HPDE6-E6E7 (cell line): Measurements from ENCODE around the gene PHF21A.
"Not testable (repeated sequence)": the region's sequence is repeated elsewhere in the genome, so short reads cannot be mapped to it uniquely, and the experiment has no call there.

ENCODE experiments used
- DNase-seq: peaks from one replicate; pipeline ENCODE4 v3.0.0; 2011; ENCODE audit warnings: missing footprints; ENCODE audit errors: extremely low spot score

The PHF21A gene

GRCh38 chr11:46036009-46036408, 85.2 kb downstream of the PHF21A start:
- DNase-seq: no peak

- no peak for DNase-seq
These were observed 87.2 kb downstream of the PHF21A start for GRCh38 chr11:46034041-46034440.

- no peak for DNase-seq
These were observed 94.5 kb downstream of the PHF21A start for GRCh38 chr11:46026606-46027293.

DNA sequence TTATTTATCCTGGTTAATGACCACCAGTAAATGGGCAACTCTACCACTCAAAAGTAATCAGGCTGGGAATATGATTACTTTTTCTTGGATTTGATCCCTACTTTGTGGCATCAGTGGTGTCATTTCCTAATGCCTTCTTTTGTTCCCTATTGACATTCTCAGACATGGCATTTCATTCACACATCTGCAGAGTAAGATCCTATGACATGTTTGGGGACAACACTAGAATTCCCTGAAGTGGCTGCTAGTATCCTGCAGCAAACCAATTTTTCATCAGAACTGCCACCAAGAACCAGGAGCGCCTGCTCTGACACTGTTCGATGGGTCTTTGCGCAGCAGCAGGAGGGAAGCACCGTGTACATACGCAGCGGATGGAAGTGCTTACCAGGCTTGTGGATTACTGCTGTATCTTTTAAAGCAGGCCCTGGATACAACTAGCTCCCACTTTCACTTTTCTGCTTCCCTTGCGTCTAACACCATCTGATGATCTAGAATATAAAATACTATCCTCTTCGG, 101.1 kb downstream of the PHF21A start:
- DNase-seq: no peak

- no peak for DNase-seq
These were observed 102.6 kb downstream of the PHF21A start for GRCh38 chr11:46018651-46019050.

- no peak for DNase-seq
These were observed 103.9 kb downstream of the PHF21A start for GRCh38 chr11:46017341-46017740.

- DNase-seq: no peak
These were observed 105.3 kb downstream of the PHF21A start for GRCh38 chr11:46015941-46016340.

- not testable (repeated sequence) for DNase-seq
These were observed 107.1 kb downstream of the PHF21A start for GRCh38 chr11:46014168-46014567.

GRCh38 chr11:46012185-46012584, 109.1 kb downstream of the PHF21A start:
- no peak for DNase-seq

DNA sequence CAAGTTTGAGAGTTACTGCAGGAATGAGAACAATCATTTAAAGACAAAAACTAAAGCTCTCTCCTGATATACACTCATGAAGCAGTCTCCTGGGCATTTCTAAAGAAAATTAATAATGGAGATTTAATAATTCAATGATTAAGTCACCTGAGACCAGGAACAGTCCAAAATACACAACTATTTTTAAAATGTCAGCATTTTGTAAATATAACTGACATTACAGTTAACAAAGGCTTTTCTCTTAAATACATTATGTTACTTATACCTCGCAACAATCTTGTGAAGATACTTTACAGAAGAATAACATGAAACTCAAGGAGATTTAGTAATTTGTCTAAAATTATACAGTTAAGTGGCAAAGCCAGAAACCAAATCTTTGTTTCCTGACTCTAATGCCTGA, 111.2 kb downstream of the PHF21A start:
- DNase-seq: no peak

- DNase-seq: no peak
These were observed 111.6 kb downstream of the PHF21A start for GRCh38 chr11:46009647-46010046.

GRCh38 chr11:46006418-46007070, 114.7 kb downstream of the PHF21A start:
- peak; percentile 50 for DNase-seq

GRCh38 chr11:46003572-46003971, 117.7 kb downstream of the PHF21A start:
- DNase-seq: no peak

DNA sequence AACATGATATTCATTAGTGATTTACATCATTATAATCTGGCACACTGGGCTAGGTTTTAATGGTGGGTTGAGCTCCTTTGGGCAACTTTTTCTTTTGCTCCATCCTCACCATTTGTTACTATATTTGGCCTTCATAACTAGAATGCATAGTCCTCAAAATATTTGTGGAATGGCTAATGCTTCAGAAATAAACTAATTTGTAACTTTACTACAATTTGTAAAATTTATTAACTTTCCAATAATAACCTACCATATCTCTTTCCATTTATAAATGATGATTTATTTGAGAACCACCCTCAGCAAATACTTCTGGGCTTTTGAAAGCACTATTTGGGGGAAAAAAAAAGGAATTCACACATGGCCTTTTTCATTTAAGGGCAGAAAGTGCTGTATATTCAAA, 119.1 kb downstream of the PHF21A start:
- no peak for DNase-seq

DNA sequence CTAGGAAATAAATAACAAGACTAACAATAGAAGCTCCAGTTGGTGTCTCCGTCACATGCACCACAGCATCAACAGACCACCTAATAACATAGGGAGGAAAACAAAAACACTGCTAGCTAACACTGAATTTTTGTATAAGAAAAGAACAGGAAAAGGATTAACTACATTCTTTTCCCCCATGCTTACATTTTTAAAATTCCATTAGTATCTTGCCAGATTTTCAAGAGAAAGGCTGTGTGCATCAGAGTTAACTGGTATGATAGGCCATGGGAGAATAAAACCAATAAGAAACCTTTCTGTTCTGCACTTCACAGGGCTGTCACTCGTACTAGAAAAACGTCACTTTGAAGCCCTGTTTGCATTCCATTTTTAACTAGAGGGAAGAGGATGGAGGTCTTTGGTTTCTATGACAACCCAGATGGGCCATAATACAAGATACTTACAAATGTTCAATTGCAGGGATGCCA, 119.8 kb downstream of the PHF21A start:
- no peak for DNase-seq

DNA sequence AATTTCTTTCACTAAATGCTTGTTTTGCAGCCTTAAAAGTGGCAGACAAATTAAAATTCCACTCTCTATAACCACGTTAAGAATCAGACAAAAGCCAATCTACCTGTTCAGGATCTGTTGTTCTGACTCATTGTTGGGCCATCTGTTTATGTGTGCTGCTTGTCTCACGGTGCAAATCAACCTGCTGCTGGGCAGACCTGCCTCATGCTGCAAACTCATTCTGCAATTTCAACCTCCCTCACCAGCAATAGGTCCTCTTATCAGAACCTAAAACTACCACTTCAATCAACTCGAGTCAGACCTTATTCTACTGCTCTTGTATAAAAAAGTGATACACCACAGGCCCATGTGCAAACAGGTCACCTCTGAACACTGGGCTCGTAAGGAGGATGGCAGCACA, 123.7 kb downstream of the PHF21A start:
- DNase-seq: no peak

GRCh38 chr11:45995342-45995734, 125.9 kb downstream of the PHF21A start:
- no peak for DNase-seq

- no peak for DNase-seq
These were observed 126.6 kb downstream of the PHF21A start for GRCh38 chr11:45994371-45995341.

DNA sequence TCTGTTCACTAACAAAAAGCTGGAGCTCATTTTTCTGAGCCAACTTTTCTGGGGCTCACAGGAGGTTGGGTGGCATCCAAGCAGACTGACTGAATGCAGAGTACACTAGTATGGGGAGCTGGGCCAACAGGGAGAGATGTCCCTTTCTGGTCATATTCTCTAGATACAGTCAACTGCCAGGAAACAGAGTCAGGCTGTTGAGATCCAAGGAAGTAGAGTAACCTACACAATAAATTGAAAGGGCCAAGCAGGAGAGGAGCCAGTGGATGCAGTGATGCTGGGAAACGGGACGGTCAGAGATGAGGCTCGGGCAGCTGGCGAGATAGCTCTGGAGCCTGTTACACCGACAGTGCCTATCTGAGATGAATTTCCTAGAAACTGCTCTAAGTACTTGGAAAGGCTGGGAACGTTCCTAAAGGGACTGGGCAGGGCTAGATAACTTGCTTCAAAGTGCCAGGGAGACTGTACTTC, 127.7 kb downstream of the PHF21A start:
- DNase-seq: no peak

GRCh38 chr11:45988921-45989320, 132.3 kb downstream of the PHF21A start:
- DNase-seq: no peak

DNA sequence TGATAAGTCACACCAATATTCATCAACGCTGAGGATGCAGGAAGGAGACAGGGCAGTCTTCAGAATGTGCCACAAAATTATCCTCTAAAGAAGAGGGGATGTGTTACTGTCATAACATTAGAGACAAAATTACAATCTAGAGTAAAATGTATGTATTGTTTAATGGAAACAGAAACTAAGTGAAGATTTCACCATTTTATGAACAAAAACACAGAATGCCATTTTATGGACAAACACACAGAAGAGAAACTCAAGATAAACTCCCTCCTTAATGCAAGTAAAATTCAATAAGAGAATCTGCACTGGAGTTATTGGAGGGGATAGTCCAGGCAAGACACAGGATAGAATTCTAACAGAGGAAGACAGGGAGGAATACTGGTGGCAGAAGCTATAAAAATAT, 136.0 kb downstream of the PHF21A start:
- no peak for DNase-seq

DNA sequence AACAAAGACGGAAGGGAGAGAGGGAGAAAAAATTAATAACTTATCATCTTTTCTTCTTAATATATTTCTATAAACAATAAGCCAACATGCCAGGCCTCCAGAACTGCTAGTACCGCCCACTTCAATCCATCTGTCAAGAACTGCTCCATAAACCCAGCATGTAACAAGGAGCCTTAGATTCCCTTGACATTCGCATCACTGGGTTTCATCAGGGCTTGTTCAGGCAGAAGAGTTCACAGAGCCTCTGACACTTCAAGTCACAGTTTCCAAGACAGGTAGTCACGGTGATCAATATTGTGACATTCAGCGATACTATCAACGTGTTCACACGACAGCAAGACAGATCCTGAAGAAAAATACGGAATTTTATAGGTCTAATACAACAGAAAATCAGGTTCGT, 137.1 kb downstream of the PHF21A start:
- DNase-seq: no peak
